HepG2 (cell line): ENCODE measurements around the gene NANOS1. TPM values are rescaled to one million over a fixed set of nuclear protein-coding genes. Genes with fewer than 3 reads are reported as not detected.

Source experiments
- E2F1 ChIP-seq: sonication (generic); formaldehyde crosslinking; IDR thresholded peaks from 2 replicates; pipeline ENCODE4 v1.5.0; 2020; ENCODE audit warnings: missing genetic modification reagents
- HOXA3 ChIP-seq: sonication (generic); formaldehyde crosslinking; IDR thresholded peaks from 2 replicates; pipeline ENCODE4 v1.5.0; 2020; ENCODE audit warnings: missing genetic modification reagents
- MAZ ChIP-seq, 2 experiments: sonication (generic) in 1 of 2; formaldehyde crosslinking in 1 of 2; IDR thresholded peaks; 2 replicates each; pipeline versions ENCODE4 v1.5.0 to v1.6.1; 2012 to 2020; ENCODE audit warnings: low read depth in 2 of 2, mild to moderate bottlenecking in 2 of 2, borderline replicate concordance in 1 of 2, improper control_type of control experiment in 1 of 2, low read length in 1 of 2, missing genetic modification reagents in 1 of 2, moderate library complexity in 1 of 2
- MED1 ChIP-seq: sonication (generic); formaldehyde crosslinking; IDR thresholded peaks from 2 replicates; pipeline ENCODE4 v1.4.0; 2020; ENCODE audit warnings: missing genetic modification reagents
- POLR2G ChIP-seq: fragments of 200-400 bp; formaldehyde crosslinking; IDR thresholded peaks from 2 replicates; pipeline ENCODE4 v1.6.1; 2018; ENCODE audit warnings: mild to moderate bottlenecking, low read depth, low read length, moderate library complexity
- PRDM15 ChIP-seq: sonication (generic); formaldehyde crosslinking; IDR thresholded peaks from 2 replicates; pipeline ENCODE4 v1.4.0; 2020; ENCODE audit warnings: missing genetic modification reagents
- RBM39 ChIP-seq: fragments of 200-400 bp; formaldehyde crosslinking; IDR thresholded peaks from one replicate; pipeline ENCODE4 v1.6.1; 2018; ENCODE audit warnings: antibody characterized with exemption, mild to moderate bottlenecking, low read depth, low read length; ENCODE audit not compliant: poor library complexity, severe bottlenecking
- SKI ChIP-seq: fragments of 450-650 bp; IDR thresholded peaks from one replicate; pipeline ENCODE4 v1.6.1; 2018; ENCODE audit warnings: mild to moderate bottlenecking; ENCODE audit not compliant: partially characterized antibody
- SP2 ChIP-seq: sonication (generic); formaldehyde crosslinking; IDR thresholded peaks from 2 replicates; pipeline ENCODE4 v1.5.1; 2020; ENCODE audit warnings: mild to moderate bottlenecking, missing genetic modification reagents
- SP5 ChIP-seq: IDR thresholded peaks from 2 replicates; pipeline ENCODE4 v1.6.1; 2016; ENCODE audit warnings: low read depth, borderline replicate concordance
- YEATS2 ChIP-seq: sonication (generic); formaldehyde crosslinking; IDR thresholded peaks from 2 replicates; pipeline ENCODE4 v1.4.0; 2020; ENCODE audit warnings: missing genetic modification reagents, borderline replicate concordance
- ZFP91 ChIP-seq: sonication (generic); formaldehyde crosslinking; IDR thresholded peaks from 2 replicates; pipeline ENCODE4 v1.9.0; 2022; ENCODE audit warnings: missing genetic modification reagents, mild to moderate bottlenecking, borderline replicate concordance
- ZFX ChIP-seq: sonication (generic); formaldehyde crosslinking; IDR thresholded peaks from 2 replicates; pipeline ENCODE4 v1.4.0; 2020; ENCODE audit warnings: mild to moderate bottlenecking, low read depth, missing genetic modification reagents, moderate library complexity
- ZMYM4 ChIP-seq: sonication (generic); formaldehyde crosslinking; IDR thresholded peaks from 2 replicates; pipeline ENCODE4 v1.8.1; 2023; ENCODE audit warnings: mild to moderate bottlenecking, missing genetic modification reagents
- ZNF263 ChIP-seq: sonication (generic); formaldehyde crosslinking; IDR thresholded peaks from 2 replicates; pipeline ENCODE4 v1.4.0; 2020; ENCODE audit warnings: missing genetic modification reagents
- ZNF317 ChIP-seq: sonication (generic); formaldehyde crosslinking; IDR thresholded peaks from 2 replicates; pipeline ENCODE4 v1.5.0; 2020; ENCODE audit warnings: mild to moderate bottlenecking, missing genetic modification reagents
- ZNF501 ChIP-seq: sonication (generic); formaldehyde crosslinking; IDR thresholded peaks from 2 replicates; pipeline ENCODE4 v1.5.1; 2020; ENCODE audit warnings: mild to moderate bottlenecking, moderate library complexity, missing genetic modification reagents
- ZNF768 ChIP-seq: sonication (generic); formaldehyde crosslinking; IDR thresholded peaks from 2 replicates; pipeline ENCODE4 v1.4.0; 2020; ENCODE audit warnings: missing genetic modification reagents
- ZNF891 ChIP-seq: sonication (generic); formaldehyde crosslinking; IDR thresholded peaks from 2 replicates; pipeline ENCODE4 v1.5.0; 2020; ENCODE audit warnings: mild to moderate bottlenecking, missing genetic modification reagents
- ZSCAN9 ChIP-seq: IDR thresholded peaks from 2 replicates; pipeline ENCODE4 v1.6.1; 2016; ENCODE audit warnings: borderline replicate concordance
- polyA plus RNA-seq, 8 experiments: library from polyadenylated mRNA; depleted of rRNA in 3 of 8; stranded (reverse) in 7 of 8; unstranded in 1 of 8; fragments of >200 nt; fragmentation: Illumina TruSeq in 4 of 8; extraction: Trizol in 4 of 8; gene quantifications; 2 replicates each; pipeline versions ENCODE4 v1.2.1 to v1.2.3, GENCODE V29; 2011 to 2016; ENCODE audit warnings: low read depth in 4 of 8, missing spikeins in 1 of 8, mixed read lengths in 1 of 8; ENCODE audit not compliant: insufficient read depth in 1 of 8
- total RNA-seq, 5 experiments: library from RNA; depleted of rRNA; stranded (reverse); fragments of >200 nt; fragmentation: Illumina TruSeq; extraction: Trizol; gene quantifications; 2 replicates each; pipeline ENCODE4 v1.2.3, GENCODE V29; 2016; ENCODE audit warnings: low read depth in 1 of 5

Gene NANOS1
- total and polyA plus RNA-seq, 2 of the 13 experiments (the other 11 are each of a cell fraction or from before 2014, with no cell fraction given) = 1.7 to 2.2 TPM

GRCh38 chr10:119028900-119029612 is 458 bp upstream of the NANOS1 start (continued):
- TF ChIP-seq PRDM15 (CRISPR knock-in tag) = peak; percentile 53; the same call in 1 of the 2 replicates
- peak; percentile 17 for TF ChIP-seq SKI
- no peak for TF ChIP-seq POLR2G
- peak; percentile 68 for TF ChIP-seq ZNF501 (CRISPR knock-in tag)
- peak; percentile 91 for TF ChIP-seq ZNF263 (CRISPR knock-in tag)
- 0 out of 2 replicates have a peak, but pooled peaks have one; percentile 21 for TF ChIP-seq ZNF317 (CRISPR knock-in tag)
- TF ChIP-seq ZNF891 (CRISPR knock-in tag) = peak; percentile 52; the same call in 1 of the 2 replicates
- TF ChIP-seq MAZ (IDR thresholded peaks at IDR 0.05; ENCODE audit: borderline replicate concordance, low read depth, low read length) = peak; percentile 54; the same call in 1 of the 2 replicates
- TF ChIP-seq MAZ (CRISPR knock-in tag; IDR thresholded peaks at IDR 0.05; ENCODE audit: low read depth) = peak; percentile 68
- TF ChIP-seq ZFX (CRISPR knock-in tag) = peak; percentile 73
- peak; percentile 84 for TF ChIP-seq SP2
- peak; percentile 28; the same call in 1 of the 2 replicates for TF ChIP-seq ZSCAN9 (CRISPR knock-in tag)
- TF ChIP-seq HOXA3 = peak; percentile 27; the same call in 1 of the 2 replicates
- TF ChIP-seq ZFP91 (CRISPR knock-in tag) = peak; percentile 44; the same call in 1 of the 2 replicates
- TF ChIP-seq ZNF768 = 0 out of 2 replicates have a peak, but pooled peaks have one; percentile 23
- 0 out of 2 replicates have a peak, but pooled peaks have one; percentile 41 for TF ChIP-seq YEATS2 (CRISPR knock-in tag)
- TF ChIP-seq MED1 (CRISPR knock-in tag) = no peak
- TF ChIP-seq ZMYM4 (CRISPR knock-in tag) = 0 out of 2 replicates have a peak, but pooled peaks have one; percentile 19
- TF ChIP-seq E2F1 (CRISPR knock-in tag) = 0 out of 2 replicates have a peak, but pooled peaks have one; percentile 46
- 0 out of 2 replicates have a peak, but pooled peaks have one; percentile 9 for TF ChIP-seq SP5 (CRISPR knock-in tag)
- peak; percentile 69 for TF ChIP-seq RBM39
